Measurements from ENCODE around the gene STAP2. TPM values are rescaled to one million over a fixed set of nuclear protein-coding genes. Genes with fewer than 3 reads are reported as not detected.

STAP2 gene
- total RNA-seq, 1 donor: 9.9 TPM

GRCh38 chr19:4369109-4369887 lies 30.7 kb upstream of the STAP2 start:
- no peak overlapping the region for H3K4me3 ChIP-seq (ENCODE audit: low read depth, low read length)
- DNase-seq (ENCODE audit: low read depth): peak; percentile 41
- no peak for TF ChIP-seq CTCF (IDR thresholded peaks at IDR 0.05; ENCODE audit: insufficient read depth, low read depth, low read length)

- DNase-seq (ENCODE audit: low read depth): peak; percentile 37
- TF ChIP-seq CTCF (IDR thresholded peaks at IDR 0.05; ENCODE audit: insufficient read depth, low read depth, low read length): no peak
- no peak overlapping the region for H3K4me3 ChIP-seq (ENCODE audit: low read depth, low read length)
These were observed 29.6 kb upstream of the STAP2 start for GRCh38 chr19:4368128-4368820.

- no peak for TF ChIP-seq CTCF (IDR thresholded peaks at IDR 0.05; ENCODE audit: insufficient read depth, low read depth, low read length)
- no peak for DNase-seq (ENCODE audit: low read depth)
- H3K4me3 ChIP-seq (ENCODE audit: low read depth, low read length): no peak overlapping the region
These were observed 29.1 kb upstream of the STAP2 start for GRCh38 chr19:4367781-4368127.

- no peak overlapping the region for H3K4me3 ChIP-seq (ENCODE audit: low read depth, low read length)
- TF ChIP-seq CTCF (IDR thresholded peaks at IDR 0.05; ENCODE audit: insufficient read depth, low read depth, low read length): no peak
- no peak for DNase-seq (ENCODE audit: low read depth)
These were observed 28.7 kb upstream of the STAP2 start for GRCh38 chr19:4367336-4367723.

GRCh38 chr19:4366666-4367335 lies 28.2 kb upstream of the STAP2 start:
- DNase-seq (ENCODE audit: low read depth): no peak
- no peak for TF ChIP-seq CTCF (IDR thresholded peaks at IDR 0.05; ENCODE audit: insufficient read depth, low read depth, low read length)
- H3K4me3 ChIP-seq (ENCODE audit: low read depth, low read length): no peak overlapping the region

GRCh38 chr19:4365791-4366665 lies 27.4 kb upstream of the STAP2 start:
- no peak overlapping the region for H3K4me3 ChIP-seq (ENCODE audit: low read depth, low read length)
- no peak for DNase-seq (ENCODE audit: low read depth)

More at GRCh38 chr19:4365791-4366665, 27.4 kb upstream of the STAP2 start:
- TF ChIP-seq CTCF (IDR thresholded peaks at IDR 0.05; ENCODE audit: insufficient read depth, low read depth, low read length): no peak
